Amniotic epithelial cell (primary cell): Measurements from ENCODE around the gene NR5A2.
A peak's percentile ranks its signal among the peaks of the same experiment; 100 is the strongest.
"Not testable (repeated sequence)": the region's sequence is repeated elsewhere in the genome, so short reads cannot be mapped to it uniquely, and the experiment has no call there.

ENCODE experiments used
- DNase-seq: peaks from one replicate; pipeline ENCODE4 v3.0.0-alpha.2; 2010; ENCODE audit warnings: low read depth

Gene NR5A2

GRCh38 chr1:200163911-200164310 lies 136.4 kb downstream of the NR5A2 start:
- no peak for DNase-seq

GRCh38 chr1:200165493-200166220 lies 138.1 kb downstream of the NR5A2 start:
- DNase-seq = no peak

- DNase-seq = no peak
These were observed 138.9 kb downstream of the NR5A2 start for GRCh38 chr1:200166411-200166810.

- DNase-seq = no peak
These were observed 141.4 kb downstream of the NR5A2 start for GRCh38 chr1:200168926-200169325.

- DNase-seq = peak; percentile 14
These were observed 144.8 kb downstream of the NR5A2 start for GRCh38 chr1:200172311-200172710.

GRCh38 chr1:200173097-200173618 lies 145.6 kb downstream of the NR5A2 start:
- DNase-seq = no peak

- DNase-seq = no peak
These were observed 147.2 kb downstream of the NR5A2 start for GRCh38 chr1:200174525-200175295.

- no peak for DNase-seq
These were observed 148.7 kb downstream of the NR5A2 start for GRCh38 chr1:200176181-200176580.

- DNase-seq = no peak
These were observed 149.3 kb downstream of the NR5A2 start for GRCh38 chr1:200176798-200177197.

- DNase-seq = no peak
These were observed 150.8 kb downstream of the NR5A2 start for GRCh38 chr1:200178340-200178739.

- no peak for DNase-seq
These were observed 151.7 kb downstream of the NR5A2 start for GRCh38 chr1:200179126-200179780.

- no peak for DNase-seq
These were observed 152.3 kb downstream of the NR5A2 start for GRCh38 chr1:200179781-200180160.

- peak; percentile 57 for DNase-seq
These were observed 153.3 kb downstream of the NR5A2 start for GRCh38 chr1:200180821-200181220.

- no peak for DNase-seq
These were observed 154.4 kb downstream of the NR5A2 start for GRCh38 chr1:200181861-200182260.

GRCh38 chr1:200182701-200183100 lies 155.2 kb downstream of the NR5A2 start:
- DNase-seq = no peak

GRCh38 chr1:200183637-200184036 lies 156.1 kb downstream of the NR5A2 start:
- peak; percentile 46 for DNase-seq

- peak; percentile 89 for DNase-seq
These were observed 156.7 kb downstream of the NR5A2 start for GRCh38 chr1:200184196-200184595.

- DNase-seq = not testable (repeated sequence)
These were observed 157.7 kb downstream of the NR5A2 start for GRCh38 chr1:200185191-200185590.

- not testable (repeated sequence) for DNase-seq
These were observed 159.8 kb downstream of the NR5A2 start for GRCh38 chr1:200187332-200187731.

- no peak for DNase-seq
These were observed 164.5 kb downstream of the NR5A2 start for GRCh38 chr1:200191993-200192392.

- DNase-seq = no peak
These were observed 167.0 kb downstream of the NR5A2 start for GRCh38 chr1:200194477-200194876.

- no peak for DNase-seq
These were observed 170.7 kb downstream of the NR5A2 start for GRCh38 chr1:200198236-200198635.
